BLaER1 (cell line): ENCODE measurements around the gene SLC9B2.

Experiments used
- H3K27ac ChIP-seq: shearing (Covaris generic); formaldehyde crosslinking; 2 replicates; pipeline ENCODE4 v1.8.1; 2022
- H3K27me3 ChIP-seq: shearing (Covaris generic); formaldehyde crosslinking; 2 replicates; pipeline ENCODE4 v1.8.1; 2022
- H3K36me3 ChIP-seq: shearing (Covaris generic); formaldehyde crosslinking; 2 replicates; pipeline ENCODE4 v1.8.1; 2022
- H3K4me1 ChIP-seq: shearing (Covaris generic); formaldehyde crosslinking; 2 replicates; pipeline ENCODE4 v1.8.1; 2022
- H3K4me2 ChIP-seq: shearing (Covaris generic); formaldehyde crosslinking; 2 replicates; pipeline ENCODE4 v1.8.1; 2022
- H3K4me3 ChIP-seq: shearing (Covaris generic); formaldehyde crosslinking; 2 replicates; pipeline ENCODE4 v1.8.1; 2022
- H3K9ac ChIP-seq: shearing (Covaris generic); formaldehyde crosslinking; 2 replicates; pipeline ENCODE4 v1.8.1; 2022
- H3K9me3 ChIP-seq: shearing (Covaris generic); formaldehyde crosslinking; 2 replicates; pipeline ENCODE4 v1.8.1; 2022
- H4K20me1 ChIP-seq: shearing (Covaris generic); formaldehyde crosslinking; 2 replicates; pipeline ENCODE4 v1.8.1; 2022
- Cebpa-rat ChIP-seq: shearing (Covaris generic); IDR thresholded peaks from 2 replicates; pipeline ENCODE4 v1.8.1; 2022

The SLC9B2 gene

GRCh38 chr4:103054030-103054429 is 22.5 kb downstream of the SLC9B2 start:
- H3K4me3 ChIP-seq: no peak overlapping the region
- no peaks in the 10 kb centered on the region for H3K4me1 ChIP-seq
- peaks cover 58% of the 10 kb centered on the region for H3K36me3 ChIP-seq
- H3K9me3 ChIP-seq: peaks cover 10% of the 10 kb centered on the region
- H3K4me2 ChIP-seq: no peak overlapping the region
- no peak overlapping the region for H3K27ac ChIP-seq
- H3K9ac ChIP-seq: no peak overlapping the region
- no peaks in the 10 kb centered on the region for H4K20me1 ChIP-seq
- TF ChIP-seq Cebpa-rat: 0 out of 2 replicates have a peak, but pooled peaks have one; percentile 52
- H3K27me3 ChIP-seq: no peaks in the 10 kb centered on the region

- H4K20me1 ChIP-seq: no peaks in the 10 kb centered on the region
- H3K27ac ChIP-seq: no peak overlapping the region
- H3K4me1 ChIP-seq: no peaks in the 10 kb centered on the region
- H3K36me3 ChIP-seq: peaks cover 62% of the 10 kb centered on the region
- H3K9ac ChIP-seq: no peak overlapping the region
- peaks cover 10% of the 10 kb centered on the region for H3K9me3 ChIP-seq
- H3K27me3 ChIP-seq: no peaks in the 10 kb centered on the region
- no peak overlapping the region for H3K4me3 ChIP-seq
- TF ChIP-seq Cebpa-rat: no peak
- H3K4me2 ChIP-seq: no peak overlapping the region
Observed at GRCh38 chr4:103052779-103053178, 23.8 kb downstream of the SLC9B2 start.

GRCh38 chr4:103052145-103052544 is 24.4 kb downstream of the SLC9B2 start:
- no peak overlapping the region for H3K4me3 ChIP-seq
- H3K4me2 ChIP-seq: no peak overlapping the region
- TF ChIP-seq Cebpa-rat: no peak
- H3K4me1 ChIP-seq: no peaks in the 10 kb centered on the region
- no peaks in the 10 kb centered on the region for H3K27me3 ChIP-seq
- H3K27ac ChIP-seq: no peak overlapping the region
- peaks cover 61% of the 10 kb centered on the region for H3K36me3 ChIP-seq
- H4K20me1 ChIP-seq: no peaks in the 10 kb centered on the region
- no peak overlapping the region for H3K9ac ChIP-seq
- peaks cover 10% of the 10 kb centered on the region for H3K9me3 ChIP-seq

GRCh38 chr4:103050736-103051436 is 25.7 kb downstream of the SLC9B2 start:
- H3K9ac ChIP-seq: no peak overlapping the region
- H3K27me3 ChIP-seq: no peaks in the 10 kb centered on the region
- no peak for TF ChIP-seq Cebpa-rat
- H4K20me1 ChIP-seq: no peaks in the 10 kb centered on the region
- H3K9me3 ChIP-seq: peaks cover 5% of the 10 kb centered on the region
- peaks cover 59% of the 10 kb centered on the region for H3K36me3 ChIP-seq
- H3K4me2 ChIP-seq: no peak overlapping the region
- H3K4me1 ChIP-seq: no peaks in the 10 kb centered on the region
- H3K27ac ChIP-seq: no peak overlapping the region
- H3K4me3 ChIP-seq: no peak overlapping the region

GRCh38 chr4:103046416-103047290 is 29.9 kb downstream of the SLC9B2 start:
- H4K20me1 ChIP-seq: no peaks in the 10 kb centered on the region
- H3K4me3 ChIP-seq: no peak overlapping the region
- H3K27me3 ChIP-seq: no peaks in the 10 kb centered on the region
- no peaks in the 10 kb centered on the region for H3K9me3 ChIP-seq
- H3K9ac ChIP-seq: no peak overlapping the region
- H3K27ac ChIP-seq: no peak overlapping the region
- peaks cover 72% of the 10 kb centered on the region for H3K36me3 ChIP-seq
- no peak for TF ChIP-seq Cebpa-rat
- no peak overlapping the region for H3K4me2 ChIP-seq
- H3K4me1 ChIP-seq: no peaks in the 10 kb centered on the region

- H3K27ac ChIP-seq: no peak overlapping the region
- H3K9ac ChIP-seq: no peak overlapping the region
- no peak for TF ChIP-seq Cebpa-rat
- H3K27me3 ChIP-seq: no peaks in the 10 kb centered on the region
- no peaks in the 10 kb centered on the region for H4K20me1 ChIP-seq
- H3K4me1 ChIP-seq: no peaks in the 10 kb centered on the region
- no peaks in the 10 kb centered on the region for H3K9me3 ChIP-seq
- no peak overlapping the region for H3K4me3 ChIP-seq
- peaks cover 54% of the 10 kb centered on the region for H3K36me3 ChIP-seq
- H3K4me2 ChIP-seq: no peak overlapping the region
Observed at GRCh38 chr4:103044183-103044582, 32.4 kb downstream of the SLC9B2 start.

- TF ChIP-seq Cebpa-rat: no peak
- H3K4me1 ChIP-seq: no peaks in the 10 kb centered on the region
- H3K27me3 ChIP-seq: no peaks in the 10 kb centered on the region
- H3K9me3 ChIP-seq: peaks cover 13% of the 10 kb centered on the region; the same call in 1 of the 2 replicates
- H3K9ac ChIP-seq: no peak overlapping the region
- peaks cover 21% of the 10 kb centered on the region for H3K36me3 ChIP-seq
- no peaks in the 10 kb centered on the region for H4K20me1 ChIP-seq
- no peak overlapping the region for H3K4me3 ChIP-seq
- no peak overlapping the region for H3K4me2 ChIP-seq
- H3K27ac ChIP-seq: no peak overlapping the region
Observed at GRCh38 chr4:103036169-103036568, 40.4 kb downstream of the SLC9B2 start.

GRCh38 chr4:103032574-103032973 is 44.0 kb downstream of the SLC9B2 start:
- Histone ChIP-seq H3K27me3 (no peaks in the 10 kb centered on the region), H3K4me1 (no peaks in the 10 kb centered on the region), H3K36me3 (peaks cover 40% of the 10 kb centered on the region), H3K27ac (no peak overlapping the region), H3K4me3 (no peak overlapping the region), H4K20me1 (no peaks in the 10 kb centered on the region), H3K9me3 (peaks cover 13% of the 10 kb centered on the region; the same call in 1 of the 2 replicates), H3K4me2 (no peak overlapping the region), H3K9ac (no peak overlapping the region)
- TF ChIP-seq Cebpa-rat: no peak

- Histone ChIP-seq H3K4me2 (no peak overlapping the region), H3K4me3 (no peak overlapping the region), H3K27me3 (no peaks in the 10 kb centered on the region), H3K9me3 (0 out of 2 replicates have a peak, but pooled peaks cover 8% of the 10 kb centered on the region), H3K9ac (no peak overlapping the region), H4K20me1 (no peaks in the 10 kb centered on the region), H3K36me3 (peaks cover 49% of the 10 kb centered on the region), H3K27ac (no peak overlapping the region), H3K4me1 (no peaks in the 10 kb centered on the region)
- TF ChIP-seq Cebpa-rat: no peak
Observed at GRCh38 chr4:103030791-103031190, 45.8 kb downstream of the SLC9B2 start.

GRCh38 chr4:103029300-103029699 is 47.3 kb downstream of the SLC9B2 start:
- no peak overlapping the region for H3K9ac ChIP-seq
- no peaks in the 10 kb centered on the region for H4K20me1 ChIP-seq
- peaks cover 44% of the 10 kb centered on the region; the same call in 1 of the 2 replicates for H3K36me3 ChIP-seq

More at GRCh38 chr4:103029300-103029699, 47.3 kb downstream of the SLC9B2 start:
- Histone ChIP-seq H3K27me3 (no peaks in the 10 kb centered on the region), H3K9me3 (no peaks in the 10 kb centered on the region), H3K27ac (no peak overlapping the region), H3K4me3 (no peak overlapping the region), H3K4me2 (no peak overlapping the region), H3K4me1 (no peaks in the 10 kb centered on the region)
- no peak for TF ChIP-seq Cebpa-rat
